ENCODE results near the gene PDE6C.

- TF ChIP-seq CTCF (IDR thresholded peaks at IDR 0.05), result no peak
- no peak for TF ChIP-seq EZH2 (IDR thresholded peaks at IDR 0.05; ENCODE audit: borderline replicate concordance, insufficient read depth, low read depth, low read length, poor library complexity, severe bottlenecking)
Measured at GRCh38 chr10:93671042-93671441, 58.7 kb downstream of the PDE6C start.

Data from B cell (primary cell).